Skeletal muscle tissue (tissue), 4 donors: ENCODE data around the gene CCDC12. TPM values are rescaled to one million over a fixed set of nuclear protein-coding genes. Genes with fewer than 3 reads are reported as not detected.

Source experiments
- H3K27ac ChIP-seq: one replicate; pipeline ENCODE4 v1.7.0; 2013; ENCODE audit warnings: mild to moderate bottlenecking, low read depth, low read length, inconsistent platforms
- H3K27me3 ChIP-seq, 3 donors: one replicate each; pipeline ENCODE4 v1.7.0; 2013; ENCODE audit warnings: low read length in 3 of 3; ENCODE audit not compliant: control insufficient read depth in 3 of 3, insufficient read depth in 3 of 3
- H3K36me3 ChIP-seq, 3 donors: one replicate each; pipeline ENCODE4 v1.7.0; 2013; ENCODE audit warnings: low read length in 3 of 3; ENCODE audit not compliant: control insufficient read depth in 3 of 3, insufficient read depth in 3 of 3
- H3K4me1 ChIP-seq, 3 donors: one replicate each; pipeline ENCODE4 v1.7.0; 2013; ENCODE audit warnings: low read length in 3 of 3, mild to moderate bottlenecking in 3 of 3; ENCODE audit not compliant: control insufficient read depth in 3 of 3, insufficient read depth in 3 of 3
- H3K4me3 ChIP-seq, 3 donors: one replicate each; pipeline ENCODE4 v1.7.0; 2013; ENCODE audit warnings: low read length in 3 of 3
- H3K9ac ChIP-seq, 3 donors: one replicate each; pipeline ENCODE4 v1.7.0; 2013; ENCODE audit warnings: low read length in 3 of 3, mild to moderate bottlenecking in 3 of 3, moderate library complexity in 2 of 3, low read depth in 1 of 3
- H3K9me3 ChIP-seq, 3 donors: one replicate each; pipeline ENCODE4 v1.7.0; 2013; ENCODE audit warnings: low read length in 3 of 3; ENCODE audit not compliant: control insufficient read depth in 3 of 3
- total RNA-seq: library from RNA; depleted of rRNA; stranded (reverse); fragments of >200 nt; gene quantifications from one replicate; pipeline ENCODE4 v1.2.3, GENCODE V29; 2014
- donor health status: Osteomylitis.

Gene CCDC12
- total RNA-seq, 1 donor from 2014 or later, result 27.1 TPM

DNA sequence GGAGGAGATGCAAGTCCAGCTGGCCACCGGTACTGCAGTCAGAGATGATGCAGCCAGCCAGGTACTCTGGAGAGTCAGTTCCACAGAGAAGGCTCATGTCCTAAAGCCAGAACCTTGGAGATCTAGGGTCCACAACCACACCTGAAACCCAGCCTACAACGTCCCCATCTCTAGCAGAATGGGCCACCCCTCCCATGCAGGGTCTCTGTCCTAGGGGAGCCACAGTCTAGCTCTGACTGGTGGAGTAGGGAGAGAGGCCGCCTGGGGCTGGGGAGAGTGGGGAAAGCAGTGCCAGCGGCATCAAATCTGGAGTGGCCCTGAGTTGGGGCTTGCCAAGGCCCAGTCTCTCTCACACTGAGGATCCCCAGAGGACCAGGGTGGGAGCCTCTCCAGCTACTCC lies 55.5 kb downstream of the CCDC12 start:
- peaks cover 57 to 71% (median 66%) of the 10 kb centered on the region in 3 donors for H3K36me3 ChIP-seq
- peaks cover 21 to 47% (median 33%) of the 10 kb centered on the region in 3 donors for H3K4me1 ChIP-seq
- no peaks in the 10 kb centered on the region for H3K27me3 ChIP-seq
- no peak overlapping the region for H3K27ac ChIP-seq
- H3K9me3 ChIP-seq, result peaks cover 0 to 4% (median 0%) of the 10 kb centered on the region in 3 donors
- peak overlapping the region in 1 of 3 donors; percentile 40 for H3K9ac ChIP-seq
- no peak overlapping the region for H3K4me3 ChIP-seq

DNA sequence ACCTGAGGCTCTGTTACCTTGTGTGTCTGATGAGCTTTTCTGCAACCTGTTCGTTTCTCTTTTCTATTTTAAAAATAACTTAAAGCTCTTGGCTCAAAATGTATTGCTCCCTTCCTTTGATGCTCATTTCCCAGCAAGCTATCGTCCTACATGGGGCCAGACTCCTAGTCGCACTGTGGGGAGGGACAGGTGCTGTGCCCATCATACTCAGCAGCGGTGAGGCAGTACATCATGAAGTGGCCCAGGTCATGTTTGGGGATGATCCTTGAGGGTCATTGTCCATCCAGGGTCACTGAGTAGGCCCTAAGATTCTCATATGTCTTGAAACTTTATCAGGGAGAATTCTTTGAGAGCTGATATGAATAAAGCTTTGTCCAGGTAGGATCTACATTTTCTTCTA lies 57.9 kb downstream of the CCDC12 start:
- no peak overlapping the region for H3K27ac ChIP-seq
- peaks cover 42 to 57% (median 55%) of the 10 kb centered on the region in 3 donors for H3K36me3 ChIP-seq
- no peak overlapping the region for H3K4me3 ChIP-seq
- H3K27me3 ChIP-seq, result no peaks in the 10 kb centered on the region
- no peak overlapping the region for H3K9ac ChIP-seq
- H3K4me1 ChIP-seq, result peaks cover 11 to 37% (median 23%) of the 10 kb centered on the region in 3 donors
- peaks cover 0 to 4% (median 0%) of the 10 kb centered on the region in 3 donors for H3K9me3 ChIP-seq

DNA sequence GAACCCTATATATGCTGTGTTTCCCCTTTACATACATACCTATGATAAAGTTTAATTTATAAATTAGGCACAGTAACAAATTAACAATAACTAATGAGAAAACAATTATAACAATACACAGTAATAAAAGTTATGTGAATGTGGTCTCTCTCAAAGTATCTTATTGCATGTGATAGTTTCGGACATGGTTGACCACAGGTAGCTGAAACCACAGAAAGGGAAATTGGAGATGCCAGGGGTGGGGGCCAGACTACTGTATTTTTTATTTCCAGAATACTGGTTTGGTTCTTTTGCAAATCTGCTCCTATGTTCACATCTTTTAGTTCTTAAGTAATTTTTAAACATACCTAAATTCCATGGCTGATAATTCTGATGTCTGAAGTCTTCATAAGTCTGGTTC lies 58.3 kb downstream of the CCDC12 start:
- Histone ChIP-seq H3K9ac (no peak overlapping the region), H3K27me3 (no peaks in the 10 kb centered on the region), H3K4me1 (peaks cover 14 to 36% (median 22%) of the 10 kb centered on the region in 3 donors), H3K4me3 (no peak overlapping the region), H3K36me3 (peaks cover 37 to 53% (median 50%) of the 10 kb centered on the region in 3 donors), H3K27ac (no peak overlapping the region), H3K9me3 (peaks cover 0 to 4% (median 0%) of the 10 kb centered on the region in 3 donors)

DNA sequence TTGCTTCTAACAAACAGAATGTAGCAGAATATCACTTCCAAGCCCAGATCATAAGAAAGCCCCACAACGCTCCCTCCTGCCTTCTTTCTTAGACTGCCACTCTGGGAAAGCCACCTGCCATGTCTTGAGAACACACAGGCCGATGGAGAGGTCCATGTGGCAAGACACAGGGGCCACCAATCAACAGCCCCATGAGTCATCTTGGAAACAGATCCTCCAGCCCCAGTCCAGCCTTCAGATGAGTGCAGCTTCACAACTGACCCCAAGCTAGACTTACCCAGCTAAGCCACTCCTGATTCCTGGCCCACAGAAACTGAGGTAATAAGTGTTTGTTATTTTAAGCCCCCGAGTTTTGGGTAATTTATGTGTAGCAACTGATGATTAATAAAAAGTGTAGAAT lies 59.3 kb downstream of the CCDC12 start:
- Histone ChIP-seq H3K27me3 (no peaks in the 10 kb centered on the region), H3K4me1 (peaks cover 14 to 31% (median 22%) of the 10 kb centered on the region in 3 donors), H3K9ac (no peak overlapping the region), H3K36me3 (peaks cover 28 to 44% (median 41%) of the 10 kb centered on the region in 3 donors), H3K9me3 (peaks cover 0 to 4% (median 0%) of the 10 kb centered on the region in 3 donors), H3K27ac (no peak overlapping the region), H3K4me3 (no peak overlapping the region)

DNA sequence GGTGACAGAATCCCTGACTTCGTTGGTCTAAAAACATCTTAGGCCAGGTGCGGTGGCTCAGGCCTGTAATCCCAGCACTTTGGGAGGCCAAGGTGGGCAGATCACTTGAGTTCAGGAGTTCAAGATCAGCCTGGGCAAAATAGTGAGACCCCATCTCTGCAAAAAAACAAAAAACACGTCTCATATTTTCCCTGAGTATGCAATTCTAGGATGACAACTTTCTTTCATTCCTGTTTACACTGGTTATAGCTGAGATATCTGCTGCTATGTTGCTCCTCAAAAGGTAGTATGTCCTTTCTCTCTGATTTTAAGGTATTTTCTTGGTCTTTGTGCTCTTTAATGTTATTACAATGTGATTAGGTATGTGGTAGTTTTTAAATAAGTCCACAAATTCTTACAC lies 59.7 kb downstream of the CCDC12 start:
- H3K9me3 ChIP-seq, result peaks cover 0 to 4% (median 0%) of the 10 kb centered on the region in 3 donors
- H3K27ac ChIP-seq, result no peak overlapping the region
- H3K27me3 ChIP-seq, result no peaks in the 10 kb centered on the region
- H3K9ac ChIP-seq, result no peak overlapping the region
- H3K36me3 ChIP-seq, result peaks cover 23 to 40% (median 36%) of the 10 kb centered on the region in 3 donors
- peaks cover 14 to 26% (median 22%) of the 10 kb centered on the region in 3 donors for H3K4me1 ChIP-seq
- H3K4me3 ChIP-seq, result no peak overlapping the region

DNA sequence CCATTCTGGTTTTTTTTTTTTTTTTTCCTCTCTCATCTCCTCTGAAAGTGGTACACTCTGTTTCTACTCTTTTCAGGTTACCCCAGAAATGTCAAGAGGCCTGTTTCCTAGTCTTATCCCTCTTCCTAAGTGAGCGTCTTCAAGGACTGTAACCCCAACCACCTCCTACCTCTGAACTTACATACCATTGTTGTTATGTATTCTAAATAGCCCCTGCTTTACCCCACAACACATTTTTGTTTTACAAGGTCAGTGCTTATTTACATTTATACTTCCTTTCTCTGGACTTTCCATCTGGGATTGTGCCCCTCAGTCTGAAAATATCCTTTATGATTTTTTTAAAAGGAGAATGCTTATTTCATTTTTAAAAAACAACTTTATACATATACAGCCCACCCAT lies 60.3 kb downstream of the CCDC12 start:
- H3K36me3 ChIP-seq, result peaks cover 18 to 35% (median 31%) of the 10 kb centered on the region in 3 donors
- peaks cover 0 to 4% (median 0%) of the 10 kb centered on the region in 3 donors for H3K9me3 ChIP-seq
- H3K27ac ChIP-seq, result no peak overlapping the region
- H3K4me1 ChIP-seq, result peaks cover 14 to 26% (median 22%) of the 10 kb centered on the region in 3 donors
- H3K4me3 ChIP-seq, result no peak overlapping the region
- no peaks in the 10 kb centered on the region for H3K27me3 ChIP-seq
- no peak overlapping the region for H3K9ac ChIP-seq

DNA sequence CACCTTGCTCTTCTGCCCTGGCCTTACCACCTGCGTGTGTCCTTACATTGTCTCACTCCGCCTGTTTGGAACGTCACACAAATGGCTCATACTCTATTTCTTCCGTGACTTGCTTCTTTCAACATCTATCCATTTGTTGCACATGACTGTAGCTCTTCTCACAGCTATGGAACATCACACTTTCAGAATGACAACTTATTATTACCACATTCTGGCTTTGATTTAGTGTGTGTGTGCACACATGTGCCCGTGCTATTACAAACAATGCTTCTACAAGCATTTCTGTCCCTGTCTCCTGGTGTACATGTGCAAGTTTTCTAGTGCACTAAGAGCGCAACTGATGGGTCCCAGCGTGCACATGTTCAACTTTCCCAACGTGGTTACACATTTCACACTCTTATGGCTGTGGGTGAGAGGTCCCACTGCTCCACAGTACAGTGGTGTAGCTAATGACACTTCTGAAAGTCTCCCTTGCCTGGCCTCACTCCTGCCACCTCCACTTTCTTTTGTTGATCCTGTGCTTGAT lies 61.2 kb downstream of the CCDC12 start:
- no peak overlapping the region for H3K4me3 ChIP-seq
- no peak overlapping the region for H3K27ac ChIP-seq
- H3K36me3 ChIP-seq, result peaks cover 9 to 26% (median 22%) of the 10 kb centered on the region in 3 donors
- no peak overlapping the region for H3K9ac ChIP-seq
- H3K9me3 ChIP-seq, result peaks cover 0 to 4% (median 0%) of the 10 kb centered on the region in 3 donors
- peaks cover 7 to 17% (median 16%) of the 10 kb centered on the region in 3 donors for H3K4me1 ChIP-seq
- no peaks in the 10 kb centered on the region for H3K27me3 ChIP-seq

DNA sequence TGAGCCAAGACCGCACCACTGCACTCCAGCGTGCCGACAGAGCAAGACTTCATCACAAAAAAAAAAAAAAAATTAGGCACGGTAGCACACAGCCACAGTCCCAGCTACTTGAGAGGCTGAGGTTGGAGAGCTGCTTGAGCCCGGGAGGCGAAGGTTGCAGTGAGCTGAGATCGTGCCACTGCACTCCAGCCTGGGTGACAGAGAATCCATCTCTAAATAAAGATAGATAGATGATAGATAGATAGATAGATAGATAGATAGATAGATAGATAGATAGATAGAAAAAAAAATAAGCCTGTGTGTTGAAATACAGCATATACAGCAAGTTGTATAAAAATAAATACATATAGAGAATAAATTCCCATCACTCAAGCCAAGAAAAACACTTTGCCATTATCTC lies 61.7 kb downstream of the CCDC12 start:
- Histone ChIP-seq H3K36me3 (peaks cover 7 to 23% (median 19%) of the 10 kb centered on the region in 3 donors), H3K27me3 (no peaks in the 10 kb centered on the region), H3K9ac (no peak overlapping the region), H3K4me1 (peaks cover 6 to 17% (median 14%) of the 10 kb centered on the region in 3 donors), H3K4me3 (no peak overlapping the region), H3K9me3 (peaks cover 0 to 4% (median 0%) of the 10 kb centered on the region in 3 donors), H3K27ac (no peak overlapping the region)

DNA sequence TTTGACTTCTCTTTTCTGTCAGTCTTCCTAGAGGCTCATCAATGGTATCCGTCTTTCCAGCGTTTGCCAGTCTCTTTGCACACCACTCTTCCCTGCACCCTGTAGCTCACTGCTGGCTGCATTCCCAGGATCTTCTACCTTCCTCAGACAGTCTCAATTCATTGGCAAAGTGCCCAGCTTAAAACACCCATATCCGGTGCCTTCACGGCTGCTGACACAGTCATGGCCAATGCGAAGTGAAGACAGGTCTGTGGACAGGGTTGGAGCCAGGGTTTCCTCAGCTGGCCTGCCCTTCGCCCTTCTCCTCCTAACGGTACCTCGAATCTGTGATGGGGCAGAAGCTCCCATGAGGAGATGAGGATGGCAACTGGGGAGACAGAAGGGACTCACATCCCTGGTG lies 62.9 kb downstream of the CCDC12 start:
- H3K27me3 ChIP-seq, result no peaks in the 10 kb centered on the region
- H3K36me3 ChIP-seq, result peaks cover 6 to 19% (median 16%) of the 10 kb centered on the region in 3 donors
- peak overlapping the region; percentile 9 for H3K27ac ChIP-seq
- H3K9ac ChIP-seq, result no peak overlapping the region
- no peak overlapping the region for H3K4me3 ChIP-seq
- peaks cover 19 to 29% (median 22%) of the 10 kb centered on the region in 3 donors for H3K4me1 ChIP-seq
- peaks cover 0 to 4% (median 0%) of the 10 kb centered on the region in 3 donors for H3K9me3 ChIP-seq

DNA sequence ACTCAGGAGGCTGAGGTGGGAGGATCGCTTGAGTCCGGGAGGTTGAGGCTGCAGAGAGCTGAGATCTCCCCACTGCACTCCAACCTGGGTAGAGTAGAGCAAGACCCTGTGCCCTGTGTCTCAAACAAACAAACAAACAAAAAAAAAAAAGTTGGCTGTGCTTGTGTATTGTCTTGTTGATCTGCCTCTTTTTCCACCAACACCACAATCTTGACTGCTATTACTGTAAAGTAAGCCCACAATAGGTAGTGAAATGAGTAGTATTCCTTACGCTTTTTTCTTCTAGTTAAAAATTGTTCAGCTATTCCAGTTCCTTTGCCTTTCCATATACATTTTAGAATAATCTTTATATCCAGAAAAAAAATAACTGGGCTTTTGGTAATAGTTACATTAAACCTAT lies 63.6 kb downstream of the CCDC12 start:
- Histone ChIP-seq H3K27me3 (no peaks in the 10 kb centered on the region), H3K9me3 (peaks cover 0 to 4% (median 0%) of the 10 kb centered on the region in 3 donors), H3K4me1 (peaks cover 23 to 33% (median 28%) of the 10 kb centered on the region in 3 donors), H3K4me3 (no peak overlapping the region), H3K9ac (no peak overlapping the region), H3K36me3 (peaks cover 3 to 14% (median 10%) of the 10 kb centered on the region in 3 donors), H3K27ac (no peak overlapping the region)
